ENCODE data around the gene C17orf113.

DNA sequence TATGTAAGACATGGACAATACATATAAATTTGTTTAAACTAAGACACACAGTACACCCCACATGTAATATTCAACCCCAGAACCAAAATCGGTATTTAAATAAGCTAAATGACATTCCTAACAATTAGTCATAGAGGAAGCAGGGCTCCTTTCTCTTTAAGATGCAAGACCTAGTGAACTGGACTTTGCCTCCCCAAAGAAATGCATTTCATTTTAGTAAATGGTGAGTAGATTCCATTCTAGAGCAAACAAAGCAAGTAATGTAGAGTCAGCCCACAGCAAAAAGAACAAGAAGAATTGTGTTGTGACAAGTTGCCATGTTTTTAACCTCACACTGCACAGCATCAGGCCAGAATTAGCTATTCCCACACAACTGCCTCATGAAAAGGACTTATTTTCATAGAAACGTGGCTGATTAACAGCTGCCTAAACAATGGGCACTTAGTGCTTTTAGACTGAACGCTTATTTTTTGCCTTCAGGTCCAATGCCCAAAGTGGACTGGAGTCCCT is 47.6 kb downstream of the C17orf113 start:
- TF ChIP-seq CREB1 (CRISPR knock-in tag; IDR thresholded peaks at IDR 0.05; ENCODE audit: low read depth): no peak
- TF ChIP-seq, protein P1, sequence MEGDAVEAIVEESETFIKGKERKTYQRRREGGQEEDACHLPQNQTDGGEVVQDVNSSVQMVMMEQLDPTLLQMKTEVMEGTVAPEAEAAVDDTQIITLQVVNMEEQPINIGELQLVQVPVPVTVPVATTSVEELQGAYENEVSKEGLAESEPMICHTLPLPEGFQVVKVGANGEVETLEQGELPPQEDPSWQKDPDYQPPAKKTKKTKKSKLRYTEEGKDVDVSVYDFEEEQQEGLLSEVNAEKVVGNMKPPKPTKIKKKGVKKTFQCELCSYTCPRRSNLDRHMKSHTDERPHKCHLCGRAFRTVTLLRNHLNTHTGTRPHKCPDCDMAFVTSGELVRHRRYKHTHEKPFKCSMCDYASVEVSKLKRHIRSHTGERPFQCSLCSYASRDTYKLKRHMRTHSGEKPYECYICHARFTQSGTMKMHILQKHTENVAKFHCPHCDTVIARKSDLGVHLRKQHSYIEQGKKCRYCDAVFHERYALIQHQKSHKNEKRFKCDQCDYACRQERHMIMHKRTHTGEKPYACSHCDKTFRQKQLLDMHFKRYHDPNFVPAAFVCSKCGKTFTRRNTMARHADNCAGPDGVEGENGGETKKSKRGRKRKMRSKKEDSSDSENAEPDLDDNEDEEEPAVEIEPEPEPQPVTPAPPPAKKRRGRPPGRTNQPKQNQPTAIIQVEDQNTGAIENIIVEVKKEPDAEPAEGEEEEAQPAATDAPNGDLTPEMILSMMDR (conservative IDR thresholded peaks at IDR 0.05; ENCODE audit: low read depth in 2 of 2): no peak
- TF ChIP-seq STAT1 (IDR thresholded peaks at IDR 0.05; ENCODE audit: unreplicated experiment): no peak
- TF ChIP-seq EZH2 (IDR thresholded peaks at IDR 0.05; ENCODE audit: low read depth, unreplicated experiment): no peak
- TF ChIP-seq POLR2AphosphoS5 (IDR thresholded peaks at IDR 0.05; ENCODE audit: low read depth): no peak
- TF ChIP-seq, protein P2, sequence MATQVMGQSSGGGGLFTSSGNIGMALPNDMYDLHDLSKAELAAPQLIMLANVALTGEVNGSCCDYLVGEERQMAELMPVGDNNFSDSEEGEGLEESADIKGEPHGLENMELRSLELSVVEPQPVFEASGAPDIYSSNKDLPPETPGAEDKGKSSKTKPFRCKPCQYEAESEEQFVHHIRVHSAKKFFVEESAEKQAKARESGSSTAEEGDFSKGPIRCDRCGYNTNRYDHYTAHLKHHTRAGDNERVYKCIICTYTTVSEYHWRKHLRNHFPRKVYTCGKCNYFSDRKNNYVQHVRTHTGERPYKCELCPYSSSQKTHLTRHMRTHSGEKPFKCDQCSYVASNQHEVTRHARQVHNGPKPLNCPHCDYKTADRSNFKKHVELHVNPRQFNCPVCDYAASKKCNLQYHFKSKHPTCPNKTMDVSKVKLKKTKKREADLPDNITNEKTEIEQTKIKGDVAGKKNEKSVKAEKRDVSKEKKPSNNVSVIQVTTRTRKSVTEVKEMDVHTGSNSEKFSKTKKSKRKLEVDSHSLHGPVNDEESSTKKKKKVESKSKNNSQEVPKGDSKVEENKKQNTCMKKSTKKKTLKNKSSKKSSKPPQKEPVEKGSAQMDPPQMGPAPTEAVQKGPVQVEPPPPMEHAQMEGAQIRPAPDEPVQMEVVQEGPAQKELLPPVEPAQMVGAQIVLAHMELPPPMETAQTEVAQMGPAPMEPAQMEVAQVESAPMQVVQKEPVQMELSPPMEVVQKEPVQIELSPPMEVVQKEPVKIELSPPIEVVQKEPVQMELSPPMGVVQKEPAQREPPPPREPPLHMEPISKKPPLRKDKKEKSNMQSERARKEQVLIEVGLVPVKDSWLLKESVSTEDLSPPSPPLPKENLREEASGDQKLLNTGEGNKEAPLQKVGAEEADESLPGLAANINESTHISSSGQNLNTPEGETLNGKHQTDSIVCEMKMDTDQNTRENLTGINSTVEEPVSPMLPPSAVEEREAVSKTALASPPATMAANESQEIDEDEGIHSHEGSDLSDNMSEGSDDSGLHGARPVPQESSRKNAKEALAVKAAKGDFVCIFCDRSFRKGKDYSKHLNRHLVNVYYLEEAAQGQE (IDR thresholded peaks at IDR 0.05; ENCODE audit: unreplicated experiment): no peak
- no peak for TF ChIP-seq EZH2phosphoT487 (IDR thresholded peaks at IDR 0.05; ENCODE audit: unreplicated experiment)
- TF ChIP-seq ZNF331 (CRISPR knock-in tag; IDR thresholded peaks at IDR 0.05; ENCODE audit: low read depth): no peak
